Liver (tissue), 3 donors: ENCODE results near the gene PDCD1.

Source experiments
- RXRA ChIP-seq, 2 donors: IDR thresholded peaks; 2 replicates each; pipeline ENCODE4 v1.6.1; 2017 to 2018; ENCODE audit warnings: antibody characterized with exemption in 2 of 2, mild to moderate bottlenecking in 1 of 2
- TF ChIP-seq, protein P1 (sequence below): fragments of 150-350 bp; IDR thresholded peaks from 2 replicates; pipeline ENCODE4 v1.5.1; 2017; ENCODE audit warnings: improper control_type of control experiment, low read depth, low read length; ENCODE audit not compliant: missing input control
- donor health status: healthy.
- donor health status: healthy.

DNA sequence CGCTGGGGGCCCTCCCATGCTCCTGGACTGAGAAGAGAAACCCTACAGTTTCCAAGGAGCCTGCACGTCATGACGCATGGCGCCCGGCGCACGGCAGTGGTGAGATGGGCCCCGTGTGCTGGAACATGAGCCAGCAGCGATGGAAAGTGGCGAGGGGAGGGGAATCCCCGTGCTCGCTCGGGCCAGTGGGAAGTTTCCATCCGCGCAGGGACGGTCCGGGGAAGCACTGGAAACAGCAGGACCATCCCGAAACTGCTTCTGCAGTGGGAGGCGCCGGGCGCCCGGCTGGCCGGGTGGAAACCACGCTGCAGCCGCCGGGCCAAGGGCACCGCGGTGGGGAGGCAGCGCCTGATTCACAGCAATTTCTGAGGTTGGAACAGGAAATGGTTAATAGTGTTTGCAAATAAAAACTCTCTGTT lies 4.9 kb upstream of the PDCD1 start:
- TF ChIP-seq RXRA (IDR thresholded peaks at IDR 0.05), result no peak
- TF ChIP-seq, protein P1, sequence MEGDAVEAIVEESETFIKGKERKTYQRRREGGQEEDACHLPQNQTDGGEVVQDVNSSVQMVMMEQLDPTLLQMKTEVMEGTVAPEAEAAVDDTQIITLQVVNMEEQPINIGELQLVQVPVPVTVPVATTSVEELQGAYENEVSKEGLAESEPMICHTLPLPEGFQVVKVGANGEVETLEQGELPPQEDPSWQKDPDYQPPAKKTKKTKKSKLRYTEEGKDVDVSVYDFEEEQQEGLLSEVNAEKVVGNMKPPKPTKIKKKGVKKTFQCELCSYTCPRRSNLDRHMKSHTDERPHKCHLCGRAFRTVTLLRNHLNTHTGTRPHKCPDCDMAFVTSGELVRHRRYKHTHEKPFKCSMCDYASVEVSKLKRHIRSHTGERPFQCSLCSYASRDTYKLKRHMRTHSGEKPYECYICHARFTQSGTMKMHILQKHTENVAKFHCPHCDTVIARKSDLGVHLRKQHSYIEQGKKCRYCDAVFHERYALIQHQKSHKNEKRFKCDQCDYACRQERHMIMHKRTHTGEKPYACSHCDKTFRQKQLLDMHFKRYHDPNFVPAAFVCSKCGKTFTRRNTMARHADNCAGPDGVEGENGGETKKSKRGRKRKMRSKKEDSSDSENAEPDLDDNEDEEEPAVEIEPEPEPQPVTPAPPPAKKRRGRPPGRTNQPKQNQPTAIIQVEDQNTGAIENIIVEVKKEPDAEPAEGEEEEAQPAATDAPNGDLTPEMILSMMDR, result no peak
